ENCODE results near the gene PRCP.
A peak's percentile ranks its signal among the peaks of the same experiment; 100 is the strongest.
"Not testable (repeated sequence)": the region's sequence is repeated elsewhere in the genome, so short reads cannot be mapped to it uniquely, and the experiment has no call there.

PRCP gene

DNA sequence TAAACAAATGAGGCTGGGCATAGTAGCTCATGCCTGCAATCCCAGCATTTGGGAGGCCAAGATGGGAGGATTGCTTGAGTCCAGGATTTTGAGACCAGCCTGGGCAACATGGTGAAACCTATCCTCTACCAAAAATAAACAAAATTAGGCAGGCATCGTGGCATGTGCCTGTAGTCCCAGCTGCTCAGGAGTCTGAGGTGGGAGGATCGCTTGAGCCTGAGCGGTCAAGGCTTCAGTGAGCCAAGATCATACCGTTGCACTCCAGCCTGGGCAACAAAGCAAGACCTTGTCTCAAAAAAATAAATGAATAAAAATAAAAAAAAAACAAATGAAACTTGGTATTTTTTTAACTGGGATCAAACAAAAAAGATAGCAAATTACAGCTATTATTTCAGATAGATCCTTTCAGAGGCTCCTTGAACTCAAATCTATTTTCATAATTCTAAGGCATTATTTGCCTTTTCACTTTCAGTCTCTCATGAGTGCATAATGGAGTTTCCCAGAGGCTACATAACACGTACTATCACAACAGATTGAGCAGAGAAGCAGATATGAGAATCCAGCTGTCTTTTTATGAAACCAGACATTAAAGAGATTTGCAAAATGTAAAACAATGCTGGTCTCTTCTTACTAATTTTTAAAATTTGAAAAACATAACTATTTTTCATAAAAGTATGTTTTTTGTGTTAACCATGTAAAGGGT lies 24.4 kb upstream of the PRCP start:
- DNase-seq: no peak
- TF ChIP-seq GATA1 (IDR thresholded peaks at IDR 0.05; ENCODE audit: low read depth, low read length) (no peak), POLR2A (IDR thresholded peaks at IDR 0.05; ENCODE audit: low read length) (no peak)

DNA sequence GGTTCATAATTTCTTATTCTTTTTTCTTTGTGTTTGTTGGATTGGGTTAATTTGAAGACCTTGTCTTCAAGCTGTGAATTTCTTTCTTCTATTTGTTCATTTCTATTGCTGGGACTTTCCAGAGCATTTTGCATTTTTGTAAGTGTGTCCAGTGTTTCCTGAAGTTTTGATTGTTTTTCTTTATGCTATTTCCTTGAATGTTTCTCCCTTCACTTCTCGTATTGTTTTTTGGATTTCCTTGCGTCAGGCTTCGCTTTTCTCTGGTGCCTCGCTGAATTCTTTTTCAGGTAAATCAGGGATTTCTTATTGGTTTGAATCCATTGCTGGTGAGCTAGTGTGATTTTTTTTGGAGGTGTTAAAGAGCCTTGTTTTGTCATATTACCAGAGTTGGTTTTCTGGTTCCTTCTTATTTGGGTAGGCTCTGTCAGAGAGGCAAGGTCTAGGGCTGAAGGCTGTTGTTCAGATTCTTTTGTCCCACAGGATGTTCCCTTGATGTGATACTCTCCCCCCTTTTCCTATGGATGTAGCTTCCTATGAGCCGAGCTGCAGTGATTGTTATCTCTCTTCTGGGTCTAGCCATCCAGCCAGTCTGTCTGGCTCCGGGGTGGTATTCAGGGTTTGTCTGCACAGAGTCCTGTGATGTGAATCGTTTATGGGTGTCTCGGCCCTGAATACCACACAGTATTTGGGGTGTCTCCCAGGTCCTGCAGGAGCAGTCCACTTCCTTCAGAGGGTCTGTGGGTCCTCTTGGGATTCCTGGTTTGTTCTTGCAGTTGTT lies 22.4 kb upstream of the PRCP start:
- not testable (repeated sequence) for DNase-seq

DNA sequence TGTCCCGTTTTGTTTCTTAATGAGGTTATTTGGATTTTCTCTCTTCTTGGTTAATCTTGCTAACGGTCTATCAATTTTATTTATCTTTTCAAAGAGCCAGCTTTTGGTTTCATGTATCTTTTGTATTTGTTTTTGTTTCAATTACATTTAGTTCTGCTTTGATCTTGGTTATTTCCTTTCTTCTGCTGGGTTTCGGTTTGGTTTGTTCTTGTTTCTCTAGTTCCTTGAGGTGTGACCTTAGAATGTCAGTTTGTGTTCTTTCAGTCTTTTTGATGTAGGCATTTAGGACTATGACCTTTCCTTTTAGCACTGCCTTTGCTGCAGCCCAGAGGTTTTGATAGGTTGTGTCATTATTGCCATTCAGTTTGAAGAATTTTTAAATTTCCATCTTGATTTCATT lies 20.0 kb upstream of the PRCP start:
- not testable (repeated sequence) for DNase-seq

DNA sequence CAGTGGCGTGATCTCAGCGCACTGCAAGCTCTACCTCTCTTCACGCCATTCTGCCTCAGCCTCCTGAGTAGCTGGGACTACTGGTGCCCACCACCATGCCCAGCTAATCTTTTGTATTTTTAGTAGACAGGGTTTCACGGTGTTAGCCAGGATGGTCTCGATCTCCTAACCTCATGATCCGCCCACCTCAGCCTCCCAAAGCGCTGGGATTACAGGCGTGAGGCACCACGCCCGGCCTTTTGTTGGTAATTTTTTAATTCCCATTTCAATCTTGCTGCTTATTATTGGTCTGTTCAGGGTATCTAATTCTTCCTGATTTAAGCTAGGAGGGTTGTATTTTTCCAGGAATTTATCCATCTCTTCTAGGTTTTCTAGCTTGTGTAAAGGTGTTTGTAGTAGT lies 19.6 kb upstream of the PRCP start:
- not testable (repeated sequence) for DNase-seq

DNA sequence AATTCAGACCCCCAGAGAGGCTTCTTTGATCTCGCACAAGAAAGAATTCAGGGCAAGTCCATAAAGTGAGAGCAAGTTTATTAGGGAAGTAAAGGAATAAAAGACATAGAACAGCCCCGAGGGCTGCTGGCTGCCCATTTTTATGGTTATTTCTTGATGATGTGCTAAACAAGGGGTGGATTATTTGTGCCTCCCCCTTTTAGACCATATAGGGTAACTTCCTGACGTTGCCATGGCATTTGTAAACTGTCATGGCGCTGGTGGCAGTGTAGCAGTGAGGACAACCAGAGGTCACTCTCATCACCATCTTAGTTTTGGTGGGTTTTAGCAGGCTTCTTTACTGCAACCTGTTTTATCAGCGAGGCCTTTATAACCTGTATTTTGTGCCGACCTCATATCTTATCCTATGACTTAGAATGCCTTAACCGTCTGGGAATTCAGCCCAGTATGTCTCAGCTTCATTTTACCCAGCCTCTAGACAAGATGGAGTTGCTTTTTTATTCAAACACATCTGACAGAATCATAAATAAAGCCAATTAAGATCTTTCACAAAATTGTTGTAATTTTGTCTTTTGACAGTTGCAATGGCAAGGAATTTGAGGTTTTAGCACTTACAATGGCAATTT lies 8.9 kb upstream of the PRCP start:
- no peak for DNase-seq
- TF ChIP-seq GATA1 (IDR thresholded peaks at IDR 0.05; ENCODE audit: low read depth, low read length): no peak
- no peak for TF ChIP-seq POLR2A (IDR thresholded peaks at IDR 0.05; ENCODE audit: low read length)

DNA sequence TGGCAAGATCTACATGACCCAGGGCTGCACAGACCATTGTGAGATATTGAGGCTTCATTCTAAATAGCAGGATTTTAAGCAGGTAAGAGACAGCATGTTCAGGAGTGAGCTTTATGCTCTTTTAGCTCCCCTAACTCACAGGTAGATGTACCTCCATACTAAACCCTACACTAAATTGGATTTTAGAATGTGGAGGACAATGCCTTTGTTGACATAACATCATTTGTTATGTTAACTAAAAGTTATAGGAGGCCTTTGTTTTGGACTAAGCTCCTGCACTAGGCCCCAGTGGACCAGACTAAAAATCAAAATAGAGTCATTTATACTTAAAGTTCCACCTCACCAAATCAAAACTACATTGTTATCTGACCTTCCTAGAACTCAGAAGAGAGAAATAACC lies 8.1 kb upstream of the PRCP start:
- TF ChIP-seq POLR2A (IDR thresholded peaks at IDR 0.05; ENCODE audit: low read length) (no peak), GATA1 (IDR thresholded peaks at IDR 0.05; ENCODE audit: low read depth, low read length) (no peak)

DNA sequence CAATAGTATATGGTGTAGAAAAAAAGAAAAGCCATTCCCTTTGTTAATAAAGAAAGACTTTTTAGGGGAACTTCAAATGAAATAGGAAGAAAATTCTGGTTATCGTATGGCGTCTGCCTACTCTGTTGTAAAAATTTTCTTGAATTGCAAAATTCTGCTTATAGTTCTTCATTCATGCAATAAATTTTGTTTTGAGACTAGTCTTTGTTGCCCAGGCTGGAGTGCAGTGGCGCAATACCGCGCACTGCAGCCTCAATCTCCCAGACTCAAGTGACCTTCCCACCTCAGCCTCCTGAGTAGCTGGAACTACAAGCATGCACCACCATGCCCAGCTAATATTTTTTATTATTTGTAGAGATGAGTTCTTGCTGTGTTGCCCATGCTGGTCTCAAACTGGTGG lies 7.1 kb upstream of the PRCP start:
- DNase-seq: no peak
- no peak for TF ChIP-seq POLR2A (IDR thresholded peaks at IDR 0.05; ENCODE audit: low read length)
- TF ChIP-seq GATA1 (IDR thresholded peaks at IDR 0.05; ENCODE audit: low read depth, low read length): no peak

More for the DNA sequence above, 8.1 kb upstream of the PRCP start:
- DNase-seq: no peak

DNA sequence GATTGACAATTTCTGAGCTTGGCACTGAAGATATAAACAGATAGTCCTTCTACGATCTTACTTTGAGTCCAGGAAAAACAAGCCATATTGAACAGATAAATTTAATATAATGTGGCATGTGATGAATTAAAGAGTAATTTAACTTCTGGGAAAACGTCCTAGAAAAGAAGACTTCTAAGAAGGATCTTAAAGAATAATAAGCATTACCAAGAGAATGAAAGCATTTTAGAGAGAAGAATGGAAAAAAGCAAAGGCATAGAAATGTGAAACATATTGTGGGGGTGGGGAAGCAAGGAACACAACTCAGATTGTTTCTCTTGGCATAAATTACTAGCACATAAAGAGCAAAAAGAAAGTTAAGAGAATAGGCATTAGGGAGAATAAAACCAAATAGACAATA lies 6.7 kb upstream of the PRCP start:
- no peak for TF ChIP-seq POLR2A (IDR thresholded peaks at IDR 0.05; ENCODE audit: low read length)
- TF ChIP-seq GATA1 (IDR thresholded peaks at IDR 0.05; ENCODE audit: low read depth, low read length): no peak
- no peak for DNase-seq

DNA sequence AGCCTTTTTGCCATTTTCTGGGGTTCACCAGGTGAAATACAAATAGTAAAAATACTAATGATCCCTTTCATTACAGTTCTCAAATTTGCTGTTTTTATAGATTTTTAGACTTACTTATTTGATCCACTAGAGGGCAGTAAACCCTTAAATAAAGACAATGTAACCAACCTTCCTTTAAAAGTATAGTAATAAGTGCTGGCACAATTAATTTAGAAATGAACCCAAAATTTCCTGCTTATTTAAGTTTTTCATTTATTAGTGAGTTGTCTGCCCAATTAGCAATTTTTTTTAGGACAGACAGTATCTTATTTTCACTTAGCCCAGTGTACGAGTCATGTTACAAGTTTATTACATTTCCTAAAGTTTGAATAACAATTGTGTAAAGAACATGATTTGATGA lies 6.0 kb upstream of the PRCP start:
- TF ChIP-seq POLR2A (IDR thresholded peaks at IDR 0.05; ENCODE audit: low read length) (no peak), GATA1 (IDR thresholded peaks at IDR 0.05; ENCODE audit: low read depth, low read length) (no peak)
- DNase-seq: peak; percentile 17 to 51

DNA sequence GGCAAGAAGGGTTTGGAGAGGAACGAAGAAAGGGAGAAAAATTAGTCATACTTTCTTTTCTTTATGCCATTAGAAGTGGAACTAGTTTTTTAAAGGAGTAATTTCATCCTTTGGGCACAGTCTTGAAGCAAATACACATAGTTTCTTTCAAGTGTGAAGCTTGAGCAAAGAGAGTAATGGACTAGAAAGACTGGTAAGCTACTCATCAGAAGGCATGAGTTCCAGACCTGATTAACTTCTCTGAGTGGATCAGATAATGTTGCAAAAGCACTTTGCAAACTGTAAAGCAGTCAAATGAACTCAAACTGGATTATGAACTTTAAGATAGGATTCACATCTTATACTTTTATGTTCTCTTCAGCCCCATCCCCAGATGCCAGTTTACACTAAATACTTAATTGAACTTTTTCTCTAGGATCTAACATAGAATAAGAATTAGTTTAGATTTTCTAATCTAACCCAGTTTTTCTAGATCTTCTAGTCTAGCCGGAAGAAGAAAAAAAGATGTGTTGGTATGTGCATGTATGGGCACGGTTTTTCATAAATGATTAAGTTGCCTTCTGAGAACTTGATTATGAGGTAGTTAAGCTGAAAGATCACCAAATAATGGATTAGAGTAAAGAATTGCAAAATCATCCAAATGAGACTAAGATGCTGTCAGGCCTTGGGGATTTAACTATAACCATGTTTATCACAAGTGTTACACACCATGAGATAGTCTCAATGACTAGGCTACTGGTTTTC lies 3.8 kb upstream of the PRCP start:
- DNase-seq: peak in 1 of 2 experiments; percentile 8
- TF ChIP-seq GATA1 (IDR thresholded peaks at IDR 0.05; ENCODE audit: low read depth, low read length) (no peak), POLR2A (IDR thresholded peaks at IDR 0.05; ENCODE audit: low read length) (no peak)

DNA sequence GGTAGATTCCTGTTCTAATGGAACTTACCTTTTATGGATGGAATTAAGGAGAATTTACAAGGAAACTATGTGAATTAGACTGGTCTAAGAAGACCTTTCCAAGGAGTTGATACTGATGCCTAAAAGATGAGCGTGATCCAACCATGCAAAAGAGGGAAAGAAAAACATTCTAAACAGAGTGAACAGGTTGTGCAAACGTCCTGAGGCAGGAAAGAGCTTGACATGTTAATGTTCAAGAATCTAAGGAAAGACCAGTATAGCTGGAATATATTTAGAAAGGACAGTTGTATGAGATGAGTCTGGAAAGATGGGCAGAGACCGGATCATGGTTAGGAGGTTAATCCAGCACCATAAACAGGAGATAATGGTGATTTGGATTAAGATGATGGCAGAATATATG lies 2.6 kb upstream of the PRCP start:
- no peak for DNase-seq
- TF ChIP-seq POLR2A (IDR thresholded peaks at IDR 0.05; ENCODE audit: low read length): no peak
- no peak for TF ChIP-seq GATA1 (IDR thresholded peaks at IDR 0.05; ENCODE audit: low read depth, low read length)

DNA sequence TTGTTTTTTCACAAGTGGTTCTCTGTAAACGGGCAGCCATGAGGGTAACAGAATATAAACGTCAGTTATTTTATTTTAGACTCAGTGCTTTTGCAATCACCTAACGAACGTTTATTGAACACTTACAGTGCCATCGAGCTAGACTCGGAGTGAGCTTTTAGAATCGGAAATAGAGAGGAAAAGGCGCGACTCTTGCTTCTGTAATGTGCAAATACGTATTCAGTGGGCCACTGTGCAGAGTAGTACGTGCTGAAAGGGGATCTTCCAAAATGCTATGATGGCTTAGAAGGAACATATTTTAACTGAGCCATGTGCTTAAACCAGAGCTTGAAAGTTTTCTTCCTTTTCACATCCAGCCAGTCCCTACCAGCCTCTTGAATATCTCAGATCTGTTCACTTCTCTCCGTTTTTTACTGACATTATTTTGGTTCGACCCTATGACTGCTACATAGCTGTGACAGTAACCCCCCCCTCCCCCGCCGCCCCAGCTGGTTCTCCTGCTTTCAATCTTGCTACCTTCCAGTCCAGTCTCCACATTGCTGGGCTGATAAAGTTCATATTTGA lies 1.8 kb upstream of the PRCP start:
- peak; percentile 62 to 63 for DNase-seq
- TF ChIP-seq POLR2A (IDR thresholded peaks at IDR 0.05; ENCODE audit: low read length): peak; percentile 33
- no peak for TF ChIP-seq GATA1 (IDR thresholded peaks at IDR 0.05; ENCODE audit: low read depth, low read length)

DNA sequence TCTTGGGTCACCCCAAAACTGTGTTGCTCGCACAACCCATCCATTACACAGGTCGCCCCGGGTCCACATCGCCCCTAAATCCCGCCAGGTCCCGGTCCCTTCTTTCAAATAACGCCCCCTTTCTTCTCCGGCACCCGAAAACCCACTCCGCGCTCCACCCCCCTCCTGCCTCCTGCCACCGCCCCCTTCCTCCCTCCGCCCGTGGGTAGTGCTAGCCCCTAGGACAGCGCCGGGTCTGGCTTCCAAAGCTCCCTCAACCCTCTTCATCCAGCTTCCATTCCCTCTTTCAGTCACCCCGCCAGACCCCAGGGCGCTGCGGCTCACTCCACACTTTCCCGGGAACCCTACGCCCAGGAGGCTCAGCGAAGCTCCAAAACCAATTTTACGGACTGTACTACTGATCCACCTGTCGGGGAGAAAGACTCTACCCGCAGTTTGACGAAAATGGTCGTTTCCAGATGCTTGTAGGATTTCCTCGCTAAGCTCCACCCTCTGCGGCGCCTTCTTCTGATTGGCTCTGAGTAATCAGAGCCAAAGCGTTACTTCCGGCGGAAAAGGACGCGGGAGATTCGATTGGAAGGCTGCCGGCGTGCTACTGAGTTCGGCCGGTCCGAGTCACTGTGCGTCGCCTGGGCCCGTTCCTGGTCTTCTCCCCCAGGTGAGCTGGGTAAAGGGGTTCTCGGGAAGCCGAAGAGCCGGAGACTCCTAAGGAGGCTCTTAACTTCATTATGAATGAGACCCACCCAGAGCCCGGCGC lies 1.1 kb upstream of the PRCP start, which contains the start of gene DDIAS:
Gene DDIAS (plus strand): TSS at position 572 of the 757 bp plus-strand sequence. CDS start 13,003 bp downstream, outside the sequence.
- DNase-seq: peak; percentile 97 to 98
- no peak for TF ChIP-seq GATA1 (IDR thresholded peaks at IDR 0.05; ENCODE audit: low read depth, low read length)
- TF ChIP-seq POLR2A (IDR thresholded peaks at IDR 0.05; ENCODE audit: low read length): peak; percentile 79
